Stimulated activated CD8-positive, alpha-beta memory T cell treated with anti-CD3 and anti-CD28 coated beads, Interleukin-4, amount 100 ng/mL, for 24 hours (primary cell): ENCODE measurements around the gene ENTPD2.
"Not testable (repeated sequence)": the region's sequence is repeated elsewhere in the genome, so short reads cannot be mapped to it uniquely, and the experiment has no call there.

Experiments
- DNase-seq: peaks from one replicate; pipeline ENCODE4 v3.0.0-alpha.2; 2020; ENCODE audit warnings: low read depth

Gene ENTPD2

DNA sequence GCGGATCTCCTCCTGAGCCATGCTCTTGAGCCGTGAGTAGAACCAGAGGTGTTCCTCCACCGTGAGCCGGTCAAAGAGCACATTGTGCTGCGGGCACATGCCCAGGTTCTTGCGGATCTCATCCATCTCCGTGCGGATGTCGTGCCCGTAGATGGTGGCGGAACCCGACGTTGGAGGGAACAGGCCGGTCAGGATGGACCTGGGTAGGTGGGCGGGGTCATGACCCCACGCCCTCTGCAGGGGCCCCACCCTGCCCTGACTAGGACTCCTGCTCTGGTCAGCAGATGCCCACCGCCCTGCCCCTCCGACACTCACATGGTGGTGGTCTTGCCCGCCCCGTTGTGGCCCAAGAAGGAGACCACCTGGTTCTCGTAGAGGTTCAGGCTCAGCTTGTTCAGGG lies 37.9 kb downstream of the ENTPD2 start:
- no peak for DNase-seq

DNA sequence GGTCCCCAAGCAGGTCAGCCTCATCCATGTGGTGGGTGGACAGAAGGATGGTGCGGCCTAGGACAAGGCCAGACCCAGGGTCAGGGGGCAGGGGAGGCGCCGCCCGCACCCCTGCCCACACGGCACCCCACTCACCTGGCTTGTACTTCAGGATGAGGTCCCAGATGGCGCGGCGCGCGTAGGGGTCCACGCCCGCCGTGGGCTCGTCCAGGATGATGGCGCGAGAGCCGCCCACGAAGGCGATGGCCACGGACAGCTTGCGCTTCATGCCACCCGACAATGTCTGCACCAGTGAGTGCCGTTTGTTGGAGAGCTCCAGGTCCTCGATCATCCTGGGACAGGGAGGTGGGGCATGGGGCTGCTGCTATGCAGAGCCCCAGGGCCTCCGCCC lies 38.3 kb downstream of the ENTPD2 start:
- no peak for DNase-seq

DNA sequence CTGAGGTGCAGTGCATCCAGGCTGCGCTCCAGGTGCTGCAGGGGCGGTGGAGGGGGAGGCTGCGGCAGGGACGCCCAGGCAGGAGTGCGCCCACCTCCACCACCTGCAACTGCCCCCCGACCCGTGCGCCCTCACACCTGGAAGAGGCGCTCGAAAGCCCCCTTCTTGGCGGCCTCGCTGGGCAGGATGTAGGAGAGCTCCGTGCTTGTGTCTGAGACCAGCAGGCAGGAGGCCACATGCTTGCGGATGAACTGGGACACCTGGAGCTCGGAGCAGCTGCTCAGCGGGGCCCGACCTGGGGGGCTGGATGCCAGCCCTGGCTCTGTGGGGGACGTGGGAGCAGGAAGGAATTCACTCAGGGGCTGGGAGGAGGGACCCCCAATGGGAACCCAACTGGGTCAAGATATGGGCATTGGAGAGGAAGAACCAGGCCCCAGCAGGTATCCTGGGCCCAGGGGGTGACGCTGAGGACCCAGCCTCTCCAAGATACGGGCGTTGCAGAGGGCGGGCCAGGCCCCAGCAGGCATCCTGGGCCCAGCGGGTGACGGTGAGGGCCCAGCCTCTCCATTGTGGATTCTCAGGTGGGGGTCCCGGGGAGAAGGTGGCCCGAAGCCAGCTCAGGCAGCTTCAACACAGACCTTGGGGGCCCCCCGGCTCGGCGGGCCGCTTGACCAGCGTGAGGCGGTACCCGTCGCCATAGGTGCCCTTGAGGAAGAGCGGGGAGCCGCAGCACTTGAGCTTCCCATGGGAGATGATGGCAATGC lies 38.9 kb downstream of the ENTPD2 start:
- no peak for DNase-seq

DNA sequence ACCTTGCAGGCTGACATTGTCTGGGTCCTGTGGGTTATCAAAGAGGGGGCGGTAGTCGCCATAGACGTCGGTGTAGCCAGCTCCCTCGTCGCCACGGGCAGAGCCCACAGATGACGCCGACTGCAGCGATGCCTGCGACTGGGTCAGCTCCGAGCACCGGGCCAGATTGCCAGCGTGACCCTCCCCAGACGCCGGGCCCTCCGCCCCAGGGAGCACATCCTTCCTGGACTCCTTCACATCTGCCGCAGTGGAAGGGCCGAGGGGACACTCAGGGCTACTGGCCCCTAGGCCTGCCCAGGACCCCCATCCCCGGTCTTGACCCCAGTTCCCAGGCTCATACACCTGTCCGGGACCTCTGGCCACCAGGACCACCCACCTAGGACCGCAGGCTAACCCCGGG lies 39.7 kb downstream of the ENTPD2 start:
- no peak for DNase-seq

DNA sequence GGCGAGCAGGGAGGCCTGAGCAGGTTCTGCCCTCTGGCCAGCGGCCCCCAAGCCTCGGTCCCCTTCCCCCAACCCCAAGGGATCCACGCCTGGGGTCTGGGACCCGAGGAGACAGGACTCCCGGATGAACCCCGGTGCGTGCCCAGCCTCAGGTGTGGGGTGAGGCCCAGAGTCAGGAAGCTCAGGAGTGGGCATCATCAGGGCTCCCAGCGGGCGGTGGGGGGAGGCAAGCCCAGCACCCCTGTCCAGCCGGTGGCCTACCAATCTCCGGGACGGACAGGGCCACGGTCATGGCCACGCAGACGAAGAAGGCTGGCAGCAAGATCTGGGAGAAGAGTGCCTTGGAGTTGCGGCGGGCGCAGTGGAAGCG lies 40.3 kb downstream of the ENTPD2 start:
- no peak for DNase-seq

DNA sequence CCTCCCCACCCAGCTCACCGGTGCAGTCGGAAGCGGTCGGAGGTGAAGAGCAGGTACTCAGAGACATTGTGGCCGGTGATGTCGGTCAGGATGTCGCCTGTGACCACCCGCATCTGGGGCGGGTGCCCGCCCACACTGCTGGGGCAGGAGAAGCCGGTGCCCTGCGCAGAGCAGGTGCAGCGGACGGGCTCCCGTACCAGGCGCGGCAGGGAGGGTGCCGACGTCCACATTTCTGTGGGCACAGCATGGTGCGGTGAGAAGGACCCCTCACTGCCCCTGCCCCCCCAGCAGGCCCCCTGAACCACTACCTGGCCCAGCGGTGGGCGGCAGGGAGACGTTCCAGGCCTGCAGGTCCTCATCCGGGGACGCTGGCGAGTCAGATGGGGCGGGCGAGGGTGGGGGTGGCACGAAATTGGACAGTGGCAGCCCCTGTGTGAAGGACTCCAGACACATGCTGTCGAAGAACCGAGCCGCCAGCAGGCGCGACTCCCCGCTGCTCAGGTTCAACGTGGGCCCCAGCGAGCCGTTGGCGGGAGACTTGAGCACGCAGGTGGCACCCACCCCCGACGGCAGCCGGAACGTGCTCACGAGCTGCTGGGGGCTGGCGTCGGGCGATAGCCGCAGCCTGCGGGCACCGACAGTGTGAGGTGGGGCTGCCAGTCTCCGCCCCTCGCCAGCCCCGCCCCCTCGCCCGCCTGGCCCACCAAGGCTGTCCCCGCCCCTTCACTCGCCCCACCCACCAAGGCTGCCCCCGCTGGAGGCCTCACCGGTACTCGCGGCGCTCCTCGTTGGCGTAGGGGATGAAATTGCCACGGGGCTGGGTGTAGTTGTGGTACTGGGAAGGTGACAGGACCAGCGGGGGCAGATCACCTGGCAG lies 40.9 kb downstream of the ENTPD2 start:
- DNase-seq: no peak

DNA sequence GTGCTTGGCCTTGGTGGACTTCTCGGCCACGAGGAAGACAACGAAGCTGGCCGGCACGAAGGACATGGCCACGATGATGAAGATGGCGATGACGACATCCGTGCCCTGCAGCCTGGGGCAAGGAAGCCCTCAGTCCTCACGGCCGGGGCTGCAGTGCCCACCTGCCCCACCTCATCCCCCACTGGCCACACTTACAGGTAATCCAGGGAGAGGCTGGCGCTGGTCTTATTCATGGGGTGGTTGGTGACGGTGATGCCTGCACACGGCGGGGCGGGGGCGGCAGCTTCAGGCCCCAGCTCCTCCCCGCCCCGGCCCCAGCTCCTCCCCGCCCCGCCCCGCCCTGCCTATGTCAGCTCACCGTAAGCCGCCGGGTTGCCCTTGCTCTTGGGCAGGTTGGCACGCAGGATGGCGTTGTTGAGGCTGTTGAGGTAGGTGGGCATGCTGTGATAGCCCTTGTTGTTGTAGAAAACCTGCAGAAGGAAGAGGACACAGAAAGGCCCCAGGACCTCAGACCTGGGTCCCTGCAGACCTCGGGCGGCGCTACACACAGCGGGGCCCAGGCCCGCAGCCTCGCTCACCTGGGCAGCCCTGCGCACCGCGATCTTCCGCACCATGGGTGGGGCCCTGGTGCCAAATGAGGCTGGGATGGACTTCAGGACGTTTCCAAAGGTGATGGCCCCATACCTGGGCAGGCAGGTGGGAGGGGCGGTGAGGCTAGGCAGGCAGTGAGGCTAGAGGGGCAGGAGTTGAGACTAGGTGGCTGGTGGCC lies 41.8 kb downstream of the ENTPD2 start:
- DNase-seq: no peak

DNA sequence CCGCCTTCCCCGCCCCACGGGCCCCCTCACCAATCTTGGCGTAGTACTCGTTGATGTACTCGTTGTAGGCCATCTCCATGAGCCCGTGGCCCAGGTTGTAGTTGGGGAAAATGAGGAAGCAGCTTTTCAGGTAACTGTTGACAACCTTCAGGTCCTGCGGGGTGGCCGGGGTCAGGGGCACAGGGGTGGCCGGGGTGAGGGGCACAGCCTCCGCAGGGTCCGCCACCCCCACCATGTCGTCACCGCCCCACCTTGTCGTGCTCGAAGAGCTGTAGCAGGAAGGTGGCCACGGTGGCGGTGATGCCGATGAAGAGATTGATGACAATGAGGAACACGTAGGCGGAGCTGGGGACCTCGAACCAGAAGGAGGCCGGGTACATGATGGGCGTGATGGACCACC lies 42.7 kb downstream of the ENTPD2 start:
- DNase-seq: no peak

DNA sequence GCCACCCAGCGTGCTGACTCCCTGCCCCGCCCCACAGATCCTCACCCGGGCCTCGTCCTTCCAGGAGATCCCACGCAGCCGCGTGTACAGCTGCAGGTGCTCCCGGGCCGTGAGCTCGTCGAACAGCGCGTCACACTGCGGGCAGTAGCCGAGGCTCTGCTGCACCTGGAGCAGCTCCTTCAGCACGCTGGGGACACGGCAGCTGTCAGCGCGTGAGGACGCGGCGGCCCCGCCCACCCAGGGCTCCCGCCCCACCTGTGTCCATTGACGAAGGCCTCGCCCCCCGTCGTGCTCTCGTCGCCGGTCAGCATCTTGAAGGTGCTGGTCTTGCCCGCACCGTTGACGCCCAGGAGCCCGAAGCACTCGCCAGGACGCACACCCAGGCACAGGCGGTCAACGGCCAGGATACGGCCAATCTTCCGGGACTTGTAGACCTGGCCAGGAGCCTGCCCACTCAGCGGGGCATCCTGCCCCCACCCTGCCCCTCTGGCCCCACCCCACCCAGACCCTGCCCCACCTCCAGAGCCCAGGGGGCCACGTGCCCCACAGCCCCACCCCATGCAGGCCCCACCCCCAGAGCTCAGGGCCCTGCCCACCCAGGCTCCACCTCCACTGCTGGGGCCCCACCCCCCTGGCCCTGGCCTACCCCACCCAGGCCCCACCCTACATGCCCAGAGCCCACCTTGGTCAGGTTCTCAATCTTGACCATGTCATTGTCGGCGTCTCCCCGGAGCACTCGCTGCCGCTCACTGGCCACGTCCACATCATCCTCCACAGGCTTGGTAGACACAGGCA lies 43.7 kb downstream of the ENTPD2 start:
- no peak for DNase-seq

DNA sequence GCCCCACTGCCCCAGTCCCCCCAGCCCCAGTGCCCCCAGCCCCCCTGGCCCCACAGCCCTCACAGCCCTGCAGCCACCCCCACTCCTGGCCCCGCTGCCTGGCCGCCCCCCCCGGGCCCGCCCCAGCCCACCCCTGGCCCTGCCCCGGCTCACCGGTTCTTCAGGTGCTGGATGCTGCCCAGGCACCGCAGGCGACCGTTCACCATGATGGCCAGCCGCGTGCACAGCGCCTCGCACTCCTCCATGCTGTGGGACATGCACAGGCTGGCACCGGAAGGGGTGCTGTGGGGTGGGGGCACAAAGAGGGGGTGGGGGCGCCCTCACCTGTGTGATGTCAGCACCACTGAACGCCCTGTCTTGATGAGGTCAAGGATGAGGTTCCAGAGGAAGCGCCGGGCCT lies 44.6 kb downstream of the ENTPD2 start:
- no peak for DNase-seq

DNA sequence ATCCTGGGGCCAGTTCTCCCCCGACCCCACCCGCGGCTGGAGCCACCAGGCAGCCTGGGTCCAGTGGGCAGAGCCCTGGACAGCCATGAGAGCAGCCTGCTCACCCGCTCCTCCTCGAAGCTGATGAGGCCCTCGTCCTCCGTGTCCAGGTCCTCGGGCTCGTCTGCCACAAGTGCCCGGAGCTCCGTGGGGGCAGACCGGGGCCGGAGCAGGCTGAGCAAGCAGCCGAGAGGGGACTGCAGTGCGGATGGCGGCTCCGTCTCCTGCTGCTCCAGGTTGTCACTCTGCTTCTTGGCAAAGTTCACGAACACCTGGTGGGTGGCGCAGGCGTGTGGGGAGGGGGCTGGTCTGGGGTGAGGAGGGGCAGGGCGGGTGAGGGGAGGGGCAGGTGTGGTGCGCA lies 45.5 kb downstream of the ENTPD2 start:
- no peak for DNase-seq

DNA sequence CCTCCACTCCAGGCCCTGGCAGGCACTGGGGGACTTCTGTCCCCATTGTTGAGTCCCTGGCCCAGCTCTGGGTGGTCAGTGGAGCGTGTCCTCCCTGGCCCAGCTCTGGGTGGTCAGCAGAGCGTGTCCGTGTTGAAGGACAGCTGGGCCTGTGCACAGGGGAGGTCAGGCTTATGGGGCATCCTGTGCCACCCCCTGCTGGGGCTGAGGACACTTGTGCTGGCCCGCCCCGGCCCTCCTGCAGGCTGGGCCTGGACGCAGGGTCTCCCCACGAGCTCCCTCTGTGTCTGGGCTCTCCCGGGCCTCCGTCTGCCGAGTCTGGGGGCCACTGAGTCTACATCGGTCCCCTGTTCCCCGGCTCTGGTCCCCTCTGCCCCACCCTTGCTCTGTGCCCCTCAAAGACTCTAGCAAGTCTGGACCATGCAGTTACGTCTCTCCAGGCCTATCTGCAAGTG lies 46.0 kb downstream of the ENTPD2 start:
- DNase-seq: no peak

DNA sequence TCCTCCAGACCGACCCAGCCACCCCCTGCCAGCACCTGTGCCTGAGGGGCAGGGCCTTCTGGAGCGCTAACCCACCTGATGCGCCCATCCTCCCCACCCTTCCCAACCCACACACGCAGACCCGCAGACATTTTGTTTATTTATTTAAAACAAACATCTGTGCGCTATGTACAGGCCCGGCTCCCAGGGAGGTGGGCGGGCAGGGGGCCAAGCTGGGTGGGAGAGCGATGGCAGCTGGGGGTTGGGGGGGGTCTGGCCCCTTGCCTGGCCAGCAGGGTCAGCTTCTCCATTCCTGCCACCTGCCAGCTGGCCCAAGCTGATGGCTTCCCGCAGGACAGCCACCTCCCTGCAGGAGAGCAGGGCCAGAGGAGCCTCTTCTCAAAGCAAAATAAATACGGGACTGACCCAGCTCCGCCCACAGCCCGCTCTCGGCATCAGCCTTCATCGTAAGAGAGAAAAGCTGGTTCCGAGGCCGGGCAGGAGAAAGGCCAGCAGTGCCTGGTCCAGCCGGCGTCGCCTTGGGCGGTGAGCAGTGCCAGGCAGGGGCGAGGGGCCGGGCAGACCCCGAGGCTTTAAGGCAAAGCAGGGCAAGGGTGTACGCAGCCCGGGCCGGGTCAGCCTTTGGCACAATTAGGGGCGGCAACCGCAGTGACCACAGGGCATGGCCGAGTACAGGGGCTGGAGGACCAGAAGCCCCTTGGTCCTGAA lies 46.6 kb downstream of the ENTPD2 start:
- DNase-seq: no peak

DNA sequence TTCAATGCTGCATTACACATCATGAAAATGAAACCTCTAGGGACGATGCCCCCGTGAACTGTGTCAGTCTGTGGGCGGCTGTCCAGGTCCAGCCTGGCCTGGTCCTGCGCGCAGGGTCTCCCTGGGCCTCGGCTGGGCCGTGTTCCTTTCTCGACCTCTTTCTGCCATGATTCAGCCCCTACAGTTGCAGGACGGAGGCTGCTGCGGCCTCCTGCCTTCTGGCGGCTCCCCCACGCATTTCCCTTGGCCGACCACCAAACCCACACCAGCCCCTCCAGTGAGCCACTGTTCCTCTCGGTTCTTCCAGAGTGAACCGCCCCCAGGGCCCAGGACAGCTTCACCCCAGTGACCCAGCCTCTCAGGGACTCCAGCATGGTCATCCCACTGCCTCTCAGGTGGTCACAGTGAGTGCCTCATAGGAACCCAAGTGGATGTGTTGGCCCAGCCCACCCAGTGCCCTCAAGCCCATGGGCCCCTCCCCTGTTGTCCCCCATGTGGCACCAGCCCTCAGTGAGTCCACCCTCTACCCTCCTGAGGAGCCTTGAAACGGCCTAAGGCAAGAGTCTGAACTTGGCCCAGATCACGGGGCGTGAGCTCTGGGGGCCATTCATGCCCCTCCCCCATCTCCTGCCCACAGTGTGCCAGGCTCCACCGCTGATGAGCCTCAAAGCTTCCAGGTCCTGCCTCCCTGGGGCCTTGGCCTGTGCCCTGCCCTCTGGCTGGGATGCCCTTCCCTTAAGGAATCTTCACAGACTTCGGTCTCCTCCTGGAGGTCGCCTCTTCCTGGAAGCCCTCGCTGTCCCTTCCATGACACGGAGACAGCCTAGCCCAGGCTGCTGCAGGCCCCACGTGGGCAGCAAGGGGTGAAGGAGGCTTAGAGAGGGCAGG lies 47.5 kb downstream of the ENTPD2 start:
- no peak for DNase-seq

DNA sequence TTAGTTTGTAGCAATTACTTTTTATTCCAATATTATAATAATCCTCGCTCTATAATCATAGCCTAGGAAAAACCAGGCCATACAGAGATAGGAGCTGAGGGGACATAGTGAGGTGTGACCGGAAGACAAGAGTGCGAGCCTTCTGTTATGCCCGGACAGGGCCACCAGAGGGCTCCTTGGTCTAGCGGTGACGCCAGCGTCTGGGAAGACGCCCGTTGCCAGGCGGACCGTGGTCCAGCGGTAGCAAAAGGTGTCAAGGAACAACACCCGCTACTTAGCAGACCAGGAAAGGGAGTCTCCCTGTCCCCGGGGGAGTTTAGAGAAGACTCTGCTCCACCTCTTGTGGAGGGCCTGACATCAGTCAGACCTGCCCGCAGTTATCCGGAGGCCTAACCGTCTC lies 49.6 kb downstream of the ENTPD2 start:
- not testable (repeated sequence) for DNase-seq

DNA sequence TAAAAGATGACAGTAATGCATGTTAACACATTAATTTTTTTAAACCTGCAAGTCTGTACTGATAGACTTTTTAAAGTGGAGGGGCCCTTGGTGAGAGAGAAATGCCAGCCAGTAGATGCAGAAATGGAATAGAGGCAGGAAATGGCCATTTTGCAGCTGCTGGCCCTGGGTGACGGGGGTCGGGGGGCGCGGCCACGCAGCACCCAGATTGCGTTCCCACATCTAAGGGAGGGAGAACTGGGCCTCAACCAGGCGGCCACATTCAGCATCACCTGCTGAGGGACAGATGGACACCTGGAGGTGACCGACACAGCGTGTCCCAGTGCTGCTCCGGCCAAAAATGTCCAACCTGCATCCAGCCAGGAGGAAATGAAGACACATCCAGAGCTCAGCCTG lies 51.2 kb downstream of the ENTPD2 start:
- DNase-seq: no peak

DNA sequence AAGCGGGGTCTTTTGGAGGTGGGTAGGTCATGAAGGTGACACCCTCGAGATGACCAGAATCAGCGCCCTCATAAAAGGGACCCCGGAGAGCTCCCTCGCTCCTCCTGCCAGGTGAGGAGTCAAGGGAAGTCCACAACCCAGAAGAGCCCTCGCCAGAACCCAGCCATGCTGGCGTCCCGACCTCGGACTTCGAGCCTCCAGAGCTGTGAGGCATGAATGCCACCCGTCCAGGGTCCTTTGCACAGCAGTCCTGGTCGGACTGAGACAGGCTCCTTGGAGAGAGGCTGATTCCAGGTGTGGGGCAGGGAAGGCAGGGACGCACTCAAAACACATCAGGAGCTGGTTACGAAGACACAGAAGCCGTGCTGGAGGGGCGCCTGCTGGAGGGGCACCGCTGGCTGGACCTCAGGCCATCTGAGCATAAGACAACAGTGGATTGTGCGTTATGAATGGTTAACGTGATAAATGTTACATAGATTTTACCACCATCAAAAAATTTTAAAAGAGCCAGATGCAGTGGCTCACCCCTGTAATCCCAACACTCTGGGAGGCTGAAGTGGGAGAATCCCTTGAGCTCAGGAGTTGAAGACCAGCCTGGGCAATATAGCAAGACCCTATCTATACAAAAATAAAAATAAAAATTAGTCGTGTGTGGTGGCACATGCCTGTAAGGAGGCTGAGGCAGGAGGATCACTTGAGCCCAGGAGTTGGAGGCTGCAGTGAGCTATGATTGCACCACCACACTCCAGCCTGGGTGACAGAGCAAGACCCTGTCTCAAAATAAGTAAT lies 51.8 kb downstream of the ENTPD2 start:
- DNase-seq: no peak

DNA sequence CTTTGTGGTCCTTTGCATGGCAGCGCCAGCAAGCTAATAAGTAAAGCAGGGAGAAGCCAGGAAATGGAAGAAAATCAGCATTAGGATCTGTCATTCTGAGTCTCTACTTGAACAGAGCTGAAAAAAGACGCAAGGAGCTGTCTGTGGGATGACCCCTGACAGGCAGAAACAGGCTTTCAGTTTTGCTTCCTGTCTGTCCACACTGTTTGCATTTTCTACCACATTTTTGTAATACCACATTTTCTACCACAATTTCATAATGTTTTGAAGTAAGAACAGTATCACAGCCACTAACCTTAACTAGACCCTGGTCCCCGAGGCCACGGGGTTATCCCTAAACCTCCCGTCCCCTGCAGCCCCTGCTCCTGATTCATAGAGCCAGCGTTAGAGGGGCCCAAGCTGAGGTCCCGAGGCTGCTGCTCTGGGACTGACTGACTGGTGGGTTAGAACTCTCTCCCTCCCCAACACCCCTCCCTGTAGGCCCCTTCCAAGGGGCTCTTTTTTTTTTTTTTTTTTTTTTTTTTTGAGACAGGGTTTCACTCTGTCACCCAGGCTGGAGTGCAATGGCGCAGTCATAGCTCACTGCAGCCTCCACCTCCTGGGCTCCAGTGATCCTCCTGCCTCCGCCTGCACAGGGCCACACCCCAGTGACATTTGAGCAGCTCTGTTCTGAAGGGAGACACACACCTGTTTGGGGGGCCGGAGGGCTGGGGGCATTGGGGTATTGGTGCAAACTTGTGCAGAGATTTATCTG lies 53.5 kb downstream of the ENTPD2 start:
- no peak for DNase-seq
